Activated naive CD8-positive, alpha-beta T cell treated with anti-CD3 and anti-CD28 coated beads, Interleukin-2, amount 50 U/mL, for 16 hours (primary cell): ENCODE data around the gene ABCB8.
"Not testable (repeated sequence)": the region's sequence is repeated elsewhere in the genome, so short reads cannot be mapped to it uniquely, and the experiment has no call there.

Source experiments
- DNase-seq: peaks from one replicate; pipeline ENCODE4 v3.0.0-alpha.2; 2020; ENCODE audit warnings: low read depth, low spot score

The ABCB8 gene

DNA sequence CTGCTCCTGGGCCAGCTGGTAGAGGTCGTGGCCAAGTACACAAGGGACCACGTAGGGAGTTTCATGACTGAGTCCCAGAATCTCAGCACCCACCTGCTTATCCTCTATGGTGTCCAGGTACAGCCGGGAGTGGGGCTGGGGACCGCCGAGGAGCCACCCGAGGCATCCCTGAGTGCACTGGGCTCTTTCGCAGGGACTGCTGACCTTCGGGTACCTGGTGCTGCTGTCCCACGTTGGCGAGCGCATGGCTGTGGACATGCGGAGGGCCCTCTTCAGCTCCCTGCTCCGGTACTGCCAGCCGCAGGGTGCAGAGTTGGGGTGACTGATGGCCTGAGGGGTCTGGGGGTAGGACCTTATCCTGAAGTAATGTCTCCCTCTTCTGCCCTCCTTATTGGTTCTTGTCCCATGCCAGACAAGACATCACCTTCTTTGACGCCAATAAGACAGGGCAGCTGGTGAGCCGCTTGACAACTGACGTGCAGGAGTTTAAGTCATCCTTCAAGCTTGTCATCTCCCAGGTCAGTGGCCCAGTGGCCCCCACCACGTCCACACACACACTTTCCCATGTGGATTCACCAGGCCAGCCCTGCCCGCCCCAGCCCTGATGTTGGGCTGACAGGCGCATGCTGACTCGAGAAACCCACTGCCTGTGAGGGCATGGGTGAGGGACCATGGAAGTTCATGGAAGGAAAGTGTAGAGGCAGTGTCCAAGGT, 6.2 kb downstream of the ABCB8 start:
- DNase-seq, result no peak

DNA sequence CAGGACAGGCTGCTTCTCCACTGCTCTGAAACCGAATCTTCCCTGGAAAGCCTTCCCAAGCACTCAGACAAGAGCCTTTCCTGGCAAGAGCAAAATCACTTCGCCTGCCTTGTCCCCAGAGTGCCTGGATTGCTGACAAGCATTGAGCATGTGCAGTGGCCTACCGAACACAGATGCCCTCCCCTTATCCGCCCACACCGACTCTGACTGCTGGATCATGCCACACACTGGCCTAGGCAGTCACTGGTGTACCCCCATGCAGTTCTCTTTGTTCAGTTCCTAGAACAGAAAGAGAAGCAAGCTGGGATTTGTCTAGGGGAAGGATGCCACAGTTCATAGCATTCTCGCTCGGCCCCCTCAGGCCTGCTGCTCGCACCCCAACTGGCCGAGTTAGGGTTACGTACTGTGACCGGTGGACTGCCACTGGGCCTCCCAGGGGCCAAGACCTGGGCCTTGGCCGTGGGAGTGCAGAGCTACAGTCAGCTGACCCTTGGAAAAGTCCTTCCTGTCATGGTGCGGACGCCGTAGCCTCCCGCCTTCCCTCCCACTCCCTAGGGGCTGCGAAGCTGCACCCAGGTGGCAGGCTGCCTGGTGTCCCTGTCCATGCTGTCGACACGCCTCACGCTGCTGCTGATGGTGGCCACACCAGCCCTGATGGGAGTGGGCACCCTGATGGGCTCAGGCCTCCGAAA, 6.9 kb downstream of the ABCB8 start:
- DNase-seq, result no peak

DNA sequence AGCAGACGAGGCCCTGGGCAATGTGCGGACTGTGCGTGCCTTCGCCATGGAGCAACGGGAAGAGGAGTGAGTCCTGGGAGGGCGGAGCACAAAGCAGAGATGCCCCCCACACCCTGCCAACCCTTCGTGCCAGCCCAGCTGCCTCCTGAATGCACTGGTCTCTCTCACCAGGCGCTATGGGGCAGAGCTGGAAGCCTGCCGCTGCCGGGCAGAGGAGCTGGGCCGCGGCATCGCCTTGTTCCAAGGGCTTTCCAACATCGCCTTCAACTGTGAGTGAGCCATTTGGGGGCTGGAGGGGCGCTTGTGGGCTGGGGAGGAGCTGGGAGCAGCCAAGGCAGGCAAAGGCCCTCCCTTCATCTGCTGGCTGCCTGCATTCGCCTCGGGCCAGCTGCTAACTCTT, 7.7 kb downstream of the ABCB8 start:
- no peak for DNase-seq

DNA sequence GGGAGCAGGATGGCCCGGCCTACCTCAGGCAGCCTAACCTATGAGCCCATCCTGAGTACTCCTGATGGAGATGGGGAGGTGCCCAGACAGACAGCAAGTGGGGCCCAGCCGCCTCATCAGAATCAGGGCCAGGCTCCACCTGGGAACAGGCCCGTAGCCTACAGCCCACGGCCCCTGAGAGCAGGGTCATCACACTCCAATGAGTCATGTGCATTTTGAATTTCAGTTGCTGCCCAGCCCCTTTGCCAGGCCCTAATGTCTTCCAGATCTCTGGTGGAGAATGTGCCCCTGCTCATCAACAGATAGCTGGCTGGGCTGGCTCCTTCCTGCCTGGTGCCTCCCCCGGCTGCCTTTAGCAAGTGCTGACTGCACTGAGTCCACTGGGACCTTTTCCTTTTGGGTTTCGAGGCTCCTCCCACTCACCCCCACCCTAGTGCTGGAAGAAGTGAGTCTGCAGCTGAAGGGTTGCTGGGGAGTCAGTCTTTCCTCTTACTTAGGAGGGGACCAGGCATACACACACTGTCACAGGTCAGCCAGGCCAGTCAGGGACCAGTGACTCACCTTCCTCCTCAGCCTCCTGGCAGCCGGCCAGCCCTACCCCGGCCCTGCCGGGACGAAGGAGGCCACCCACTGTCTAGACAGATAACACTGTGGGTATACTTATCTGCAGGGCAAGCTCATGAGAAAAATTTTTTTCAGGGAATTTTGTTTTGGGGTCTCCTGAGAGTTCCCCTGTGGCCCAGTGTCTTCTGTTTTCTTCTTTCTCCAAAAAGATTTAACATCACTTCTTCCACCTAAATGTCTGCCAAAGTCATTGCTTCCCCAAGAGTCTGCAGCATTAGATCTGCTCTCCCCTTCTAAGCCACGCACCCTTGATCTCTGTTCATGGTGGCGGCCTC, 10.9 kb downstream of the ABCB8 start:
- peak; percentile 68 for DNase-seq

DNA sequence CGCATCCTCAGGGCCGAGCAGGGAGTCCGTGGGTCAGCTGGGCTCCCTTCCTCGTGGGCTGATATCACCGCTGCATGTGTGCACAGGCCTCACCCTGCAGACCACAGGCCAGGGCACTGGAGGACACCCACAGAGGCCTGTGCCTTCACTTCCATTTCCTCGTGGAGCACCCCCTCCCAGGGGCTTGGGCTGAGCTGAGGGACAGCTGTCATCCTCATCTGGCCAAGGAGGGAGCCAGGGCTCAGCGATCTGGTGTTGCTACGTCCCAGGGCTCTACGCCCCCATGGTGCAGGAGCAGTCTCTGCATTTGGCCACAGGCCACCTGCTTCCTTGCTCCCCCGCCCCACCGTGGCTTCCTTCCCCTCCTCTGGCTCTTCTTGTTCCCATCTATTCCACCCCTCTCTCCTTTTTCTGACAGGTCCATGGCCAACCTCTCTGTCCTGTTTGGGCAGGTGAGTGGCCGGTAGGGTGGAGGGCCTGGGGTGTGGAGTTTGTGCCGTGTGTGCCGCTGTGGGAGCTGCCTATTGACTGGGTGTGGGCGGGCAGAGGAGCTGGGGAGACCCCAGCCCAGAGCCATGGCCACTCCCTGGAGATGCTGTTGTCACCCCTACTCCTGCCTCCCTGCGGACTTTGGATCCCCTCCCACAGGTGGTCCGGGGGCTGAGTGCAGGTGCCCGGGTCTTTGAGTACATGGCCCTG, 11.7 kb downstream of the ABCB8 start:
- no peak for DNase-seq

DNA sequence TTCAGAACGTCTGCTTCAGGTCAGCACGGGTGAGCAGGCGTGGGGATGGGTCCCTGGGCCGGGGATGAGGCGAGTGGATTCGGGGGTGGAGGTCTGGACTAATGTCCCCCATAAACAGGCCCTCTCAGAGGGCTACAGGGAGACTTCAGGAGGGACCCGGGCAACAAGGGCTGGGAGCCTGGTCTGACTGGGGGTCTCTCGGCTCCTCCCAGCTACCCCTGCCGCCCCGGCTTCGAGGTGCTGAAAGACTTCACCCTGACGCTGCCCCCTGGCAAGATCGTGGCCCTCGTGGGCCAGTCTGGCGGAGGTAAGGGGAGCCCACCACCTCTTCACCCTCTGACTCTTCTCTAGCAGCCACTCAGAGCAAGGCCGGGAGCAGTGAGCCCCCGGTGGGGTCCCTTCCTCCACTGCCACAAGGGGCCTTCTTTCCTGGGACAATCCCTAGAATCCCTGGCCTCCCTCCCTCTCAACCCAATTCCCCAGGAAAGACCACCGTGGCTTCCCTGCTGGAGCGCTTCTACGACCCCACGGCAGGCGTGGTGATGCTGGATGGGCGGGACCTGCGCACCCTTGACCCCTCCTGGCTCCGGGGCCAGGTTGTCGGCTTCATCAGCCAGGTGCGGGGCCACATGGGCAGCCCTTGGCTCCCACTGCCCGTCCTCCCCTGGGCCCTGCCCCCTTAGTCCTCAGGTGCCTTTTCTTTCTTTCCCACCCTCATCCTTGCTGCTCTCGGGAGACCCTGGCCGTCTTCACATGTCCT, 12.5 kb downstream of the ABCB8 start:
- no peak for DNase-seq

DNA sequence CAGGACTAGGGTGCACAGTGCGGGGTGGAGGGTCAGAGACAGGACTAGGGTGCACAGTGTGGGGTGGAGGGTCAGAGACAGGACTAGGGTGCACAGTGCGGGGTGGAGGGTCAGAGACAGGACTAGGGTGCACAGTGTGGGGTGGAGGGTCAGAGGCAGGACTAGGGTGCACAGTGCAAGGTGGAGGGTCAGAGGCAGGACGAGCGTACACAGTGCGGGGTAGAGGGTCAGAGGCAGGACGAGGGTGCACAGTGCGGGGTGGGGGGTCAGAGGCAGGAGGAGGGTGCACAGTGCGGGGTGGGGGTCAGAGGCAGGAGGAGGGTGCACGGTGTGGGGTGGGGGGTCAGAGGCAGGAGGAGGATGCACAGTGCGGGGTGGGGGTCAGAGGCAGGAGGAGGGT, 15.2 kb downstream of the ABCB8 start:
- not testable (repeated sequence) for DNase-seq

DNA sequence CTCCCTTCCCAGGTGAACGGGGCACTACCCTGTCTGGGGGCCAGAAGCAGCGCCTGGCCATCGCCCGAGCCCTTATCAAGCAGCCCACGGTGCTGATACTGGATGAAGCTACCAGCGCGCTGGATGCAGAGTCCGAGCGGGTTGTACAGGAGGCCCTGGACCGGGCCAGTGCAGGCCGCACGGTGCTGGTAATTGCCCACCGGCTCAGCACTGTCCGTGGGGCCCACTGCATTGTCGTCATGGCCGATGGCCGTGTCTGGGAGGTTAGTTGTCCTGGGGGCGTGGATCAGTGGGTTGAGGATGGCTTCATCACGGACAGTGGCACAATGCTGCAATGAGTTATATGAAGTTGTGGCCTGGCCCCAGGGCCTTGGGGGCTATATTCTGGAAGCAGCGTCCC, 15.7 kb downstream of the ABCB8 start:
- DNase-seq, result no peak

DNA sequence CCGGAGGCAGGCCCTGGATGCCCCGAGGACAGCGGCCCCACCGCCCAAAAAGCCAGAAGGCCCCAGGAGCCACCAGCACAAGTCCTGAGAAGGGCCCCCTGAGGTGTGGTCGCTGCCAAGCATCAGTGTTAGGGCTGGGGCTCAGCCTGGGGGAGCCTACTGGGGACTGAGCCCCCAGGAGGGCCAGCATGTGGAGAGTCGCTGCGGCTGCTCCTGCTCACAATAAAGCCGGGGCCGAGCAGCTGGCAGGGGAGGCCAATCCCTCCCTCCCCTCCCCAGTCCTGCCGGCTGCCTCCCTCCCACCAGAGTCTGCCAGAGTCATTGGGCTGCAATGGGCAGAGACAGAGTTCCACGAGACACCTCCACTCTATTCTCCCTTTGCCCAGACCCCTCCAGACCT, 17.0 kb downstream of the ABCB8 start:
- no peak for DNase-seq

DNA sequence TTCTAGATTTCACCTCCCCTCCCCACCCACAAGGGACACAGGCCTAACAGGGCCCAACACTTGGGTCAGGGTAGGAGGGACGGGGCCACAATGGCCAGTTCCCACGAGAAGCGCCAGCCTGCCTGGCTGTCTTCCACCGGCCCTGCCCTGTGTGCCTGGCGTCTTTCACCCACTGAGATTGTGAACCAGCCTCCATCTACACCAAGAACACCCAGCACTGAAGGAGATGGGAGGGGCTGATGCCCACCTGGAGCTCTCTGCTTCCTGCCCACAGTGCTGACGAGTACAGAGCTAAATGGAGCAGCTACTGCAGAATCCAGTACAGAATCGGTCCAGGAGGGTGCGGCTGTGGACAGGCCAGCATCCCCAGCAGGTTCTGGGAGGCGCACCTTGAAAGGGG, 17.7 kb downstream of the ABCB8 start:
- DNase-seq, result no peak

DNA sequence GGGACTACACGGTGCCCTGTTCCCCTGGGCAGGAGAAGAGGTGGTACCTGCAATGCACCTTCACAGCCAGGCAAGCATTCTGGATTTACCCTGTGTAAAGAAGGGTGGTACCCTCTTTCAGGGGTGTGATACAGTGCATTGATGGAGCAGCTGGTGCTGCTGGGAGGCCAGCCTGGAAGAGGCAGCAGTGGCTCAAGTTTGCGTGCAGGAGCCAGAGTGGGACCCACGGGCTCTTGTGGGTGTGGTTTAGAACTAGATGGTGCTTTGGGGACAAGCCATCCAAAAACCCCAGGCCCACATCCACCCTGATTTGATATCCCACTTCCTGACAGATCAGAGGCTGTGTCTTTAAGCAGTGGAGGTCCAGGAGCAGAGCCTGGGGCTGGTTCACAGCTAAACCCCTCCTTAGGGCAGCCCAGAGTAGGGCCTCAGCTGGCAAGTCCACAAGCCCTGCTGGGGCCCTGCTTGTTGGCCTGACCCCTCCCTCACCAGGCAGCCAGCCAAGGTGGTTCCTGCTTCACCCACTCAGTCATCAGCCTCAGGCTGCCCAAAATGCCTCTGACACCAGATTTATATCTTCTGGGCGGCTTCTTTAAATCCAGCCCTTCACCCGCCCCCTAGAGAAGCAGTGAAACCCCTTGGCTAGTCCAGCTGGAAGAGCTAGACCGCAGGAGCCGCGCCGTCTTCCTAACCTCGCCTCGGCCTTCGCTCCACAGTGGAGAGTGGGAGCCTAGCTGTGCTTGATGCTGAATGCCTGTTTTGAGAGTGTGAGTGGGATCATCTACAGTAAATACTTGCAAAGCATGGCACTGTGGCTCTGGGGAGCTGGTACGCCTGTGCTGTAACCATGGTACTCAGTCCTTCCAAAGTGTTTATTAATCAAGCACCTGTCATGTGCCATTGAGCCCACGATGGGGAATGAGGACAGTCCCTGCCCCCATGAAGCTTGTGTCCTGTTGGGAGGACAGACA, 18.6 kb downstream of the ABCB8 start:
- DNase-seq, result no peak

DNA sequence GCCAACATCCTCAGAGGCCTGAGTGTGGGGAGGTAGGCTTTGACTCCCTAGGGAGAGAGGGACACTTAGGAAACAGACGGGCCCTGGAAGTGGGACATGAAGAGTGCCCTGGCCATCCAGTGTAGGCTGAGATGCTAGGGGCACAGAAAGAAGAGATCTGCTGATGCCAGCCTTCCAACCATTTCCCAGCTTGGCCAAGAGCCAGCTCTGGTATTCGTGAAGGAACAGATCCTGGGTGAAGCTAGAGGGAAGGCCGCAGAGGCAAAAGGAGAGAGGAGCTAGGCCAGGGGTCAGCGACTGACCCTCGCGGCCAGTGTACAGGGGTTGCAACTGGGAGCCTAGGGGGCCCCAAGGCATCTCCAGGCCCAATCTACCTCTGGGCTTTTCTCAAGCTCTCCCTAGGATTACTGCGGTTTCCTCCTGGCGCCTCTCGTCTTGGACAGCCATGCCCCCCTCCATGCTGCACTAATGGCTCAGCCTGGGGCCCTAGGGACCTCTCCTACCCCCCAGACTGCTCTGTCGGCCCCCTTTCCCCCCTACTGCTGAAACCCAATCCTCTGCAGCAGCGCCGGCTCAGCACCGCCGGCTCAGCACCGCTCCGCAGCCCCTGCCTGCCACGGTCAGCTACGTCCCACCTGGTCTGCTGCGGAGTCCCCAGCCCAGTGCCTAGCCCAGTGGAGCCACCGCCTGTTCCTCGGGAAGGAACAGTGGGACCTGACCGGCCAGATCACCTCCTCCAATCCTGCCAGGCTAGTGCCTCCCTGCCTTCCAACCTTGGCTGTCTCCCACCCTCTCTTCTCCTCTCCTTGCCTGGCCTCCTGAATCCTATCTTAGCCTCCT, 19.9 kb downstream of the ABCB8 start, which contains the start of gene ASIC3:
TSS of gene ASIC3 (plus strand) at position 556 of the 840 bp plus-strand sequence. CDS start 355 bp downstream, outside the sequence.
- no peak for DNase-seq

DNA sequence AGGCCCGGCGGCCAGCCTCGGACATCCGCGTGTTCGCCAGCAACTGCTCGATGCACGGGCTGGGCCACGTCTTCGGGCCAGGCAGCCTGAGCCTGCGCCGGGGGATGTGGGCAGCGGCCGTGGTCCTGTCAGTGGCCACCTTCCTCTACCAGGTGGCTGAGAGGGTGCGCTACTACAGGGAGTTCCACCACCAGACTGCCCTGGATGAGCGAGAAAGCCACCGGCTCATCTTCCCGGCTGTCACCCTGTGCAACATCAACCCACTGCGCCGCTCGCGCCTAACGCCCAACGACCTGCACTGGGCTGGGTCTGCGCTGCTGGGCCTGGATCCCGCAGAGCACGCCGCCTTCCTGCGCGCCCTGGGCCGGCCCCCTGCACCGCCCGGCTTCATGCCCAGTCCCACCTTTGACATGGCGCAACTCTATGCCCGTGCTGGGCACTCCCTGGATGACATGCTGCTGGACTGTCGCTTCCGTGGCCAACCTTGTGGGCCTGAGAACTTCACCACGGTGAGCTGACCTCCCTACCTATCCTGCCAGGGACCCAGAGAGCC, 20.7 kb downstream of the ABCB8 start:
- DNase-seq, result no peak

DNA sequence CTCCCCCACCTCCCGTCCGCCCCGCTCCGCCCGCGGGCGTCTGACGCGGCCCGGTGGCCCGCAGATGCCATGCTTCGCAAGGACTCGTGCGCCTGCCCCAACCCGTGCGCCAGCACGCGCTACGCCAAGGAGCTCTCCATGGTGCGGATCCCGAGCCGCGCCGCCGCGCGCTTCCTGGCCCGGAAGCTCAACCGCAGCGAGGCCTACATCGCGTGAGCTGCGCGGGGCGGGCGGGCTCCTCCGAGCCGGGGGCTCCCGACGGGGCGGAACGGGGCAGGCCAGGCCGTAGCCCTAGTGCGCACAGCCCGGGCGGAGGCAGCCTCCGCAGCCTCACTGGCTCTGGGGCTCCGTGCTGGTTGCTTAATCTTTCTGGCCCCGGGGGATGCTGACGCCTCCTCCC, 22.9 kb downstream of the ABCB8 start:
- DNase-seq, result peak; percentile 25

DNA sequence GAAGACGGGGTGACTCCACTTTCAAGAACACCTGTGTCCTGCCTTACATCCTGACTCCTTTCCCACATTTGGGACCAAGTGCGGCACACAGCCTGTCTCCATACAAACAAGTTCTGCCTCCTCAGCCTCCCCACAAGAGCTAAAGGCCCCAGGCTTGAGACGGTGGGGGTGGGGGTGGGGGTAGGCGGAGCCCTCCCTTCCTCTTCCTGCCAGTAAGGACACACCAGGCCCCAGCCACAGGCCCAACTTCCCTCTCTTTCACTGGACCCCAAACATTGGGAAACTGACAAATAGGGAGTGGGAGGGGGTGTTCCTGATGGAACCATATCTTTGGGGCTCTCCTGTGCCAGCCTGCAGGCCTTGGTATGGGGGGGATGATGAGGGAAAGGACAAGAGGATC, 24.8 kb downstream of the ABCB8 start:
- no peak for DNase-seq

DNA sequence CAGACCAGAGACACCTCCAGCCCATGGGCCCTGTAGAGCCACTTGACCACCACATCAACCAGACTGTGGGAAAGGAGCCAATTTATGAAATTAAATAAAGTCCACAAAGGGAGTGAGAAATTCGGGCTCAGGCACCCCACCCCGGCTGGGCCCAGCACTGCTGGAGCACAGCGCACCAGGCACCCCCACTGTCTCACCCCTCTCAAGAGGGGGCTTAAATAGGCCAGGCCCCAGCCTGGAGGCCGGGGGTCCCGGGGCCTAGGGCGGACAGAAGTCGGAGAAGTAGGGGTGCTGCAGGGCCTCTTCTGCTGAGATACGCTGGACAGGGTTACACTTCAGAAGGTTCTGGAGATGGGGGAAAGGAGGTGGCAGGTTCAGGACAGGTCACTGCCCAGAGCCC, 25.5 kb downstream of the ABCB8 start:
- DNase-seq, result no peak

DNA sequence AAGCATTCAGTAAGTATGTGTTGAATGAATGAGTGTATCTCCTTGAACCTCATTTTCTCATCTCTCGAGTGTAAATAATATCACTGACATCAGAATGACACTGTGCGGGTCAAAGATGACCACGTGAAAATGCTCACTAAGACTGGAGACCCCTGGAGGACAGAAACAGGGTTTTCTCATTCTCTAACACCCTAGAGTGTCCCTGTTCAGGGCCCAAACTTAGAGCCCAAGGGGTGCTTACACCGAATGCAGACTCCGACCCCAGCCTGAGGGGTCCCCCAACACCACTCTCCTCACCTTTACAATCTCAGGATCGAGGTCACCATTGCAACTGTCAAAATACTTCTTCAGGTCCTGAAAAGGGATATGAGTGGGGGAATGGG, 28.0 kb downstream of the ABCB8 start:
- DNase-seq, result no peak

DNA sequence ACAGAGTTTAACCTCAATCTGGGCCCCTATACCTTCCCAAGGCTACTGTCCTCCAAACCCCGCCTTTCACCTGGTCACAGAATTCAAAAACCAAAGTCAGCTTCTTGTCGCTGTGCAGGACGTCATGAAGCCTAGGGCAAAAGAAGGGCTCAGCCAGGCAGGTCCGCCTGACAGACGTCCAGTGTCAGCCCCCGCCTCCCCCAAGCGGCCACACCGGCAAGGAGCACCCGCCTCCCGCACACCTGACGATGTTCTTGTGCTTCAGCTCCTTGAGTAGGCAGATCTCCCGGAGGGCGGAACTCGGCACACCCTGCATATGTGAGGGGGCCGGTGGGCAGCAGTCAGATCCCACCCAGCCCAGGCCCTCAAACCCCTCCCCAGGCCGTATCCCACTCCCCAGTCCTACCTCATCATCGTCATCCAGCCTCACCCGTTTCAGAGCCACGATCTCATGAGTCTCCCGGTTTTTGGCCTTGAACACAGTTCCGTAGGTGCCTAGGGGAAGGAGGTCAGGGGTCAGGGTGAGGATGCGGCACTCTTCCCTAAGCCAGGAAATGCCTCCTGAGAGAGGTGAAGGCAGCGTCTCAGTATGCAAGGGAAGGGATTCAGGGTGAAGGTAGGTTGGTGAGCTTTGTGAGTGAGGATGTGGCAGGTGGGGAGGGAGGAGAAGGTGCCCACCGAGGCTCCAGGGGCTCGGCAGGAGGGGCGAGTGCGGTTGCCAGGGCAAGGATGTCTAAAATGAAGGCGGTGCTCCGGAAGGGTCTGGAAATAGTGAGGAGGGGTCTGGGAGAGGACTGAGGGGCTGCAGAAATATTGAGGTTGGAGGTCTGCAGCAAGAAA, 28.6 kb downstream of the ABCB8 start:
- DNase-seq, result no peak
